Endodermal cell (in vitro differentiated cells): ENCODE data around the gene ZFAND2B. TPM values are rescaled to one million over a fixed set of nuclear protein-coding genes. Genes with fewer than 3 reads are reported as not detected.

Experiments used
- DNase-seq: peaks from one replicate; pipeline ENCODE4 v3.0.0-alpha.2; 2017
- H3K27ac ChIP-seq: 2 replicates; pipeline ENCODE4 v1.5.1; 2013; ENCODE audit warnings: mild to moderate bottlenecking, low read depth, low read length, moderate library complexity
- H3K27me3 ChIP-seq: 2 replicates; pipeline ENCODE4 v1.6.1; 2013; ENCODE audit warnings: mild to moderate bottlenecking, low read length, moderate library complexity; ENCODE audit not compliant: insufficient read depth, control insufficient read depth, poor library complexity, severe bottlenecking
- H3K36me3 ChIP-seq: 2 replicates; pipeline ENCODE4 v1.7.0; 2013; ENCODE audit warnings: mild to moderate bottlenecking, low read length, moderate library complexity; ENCODE audit not compliant: control insufficient read depth, insufficient read depth
- H3K4me1 ChIP-seq: one replicate; pipeline ENCODE4 v1.7.0; 2013; ENCODE audit warnings: low read length; ENCODE audit not compliant: control insufficient read depth, insufficient read depth
- H3K4me3 ChIP-seq: 2 replicates; pipeline ENCODE4 v1.5.1; 2013; ENCODE audit warnings: mild to moderate bottlenecking, low read length, moderate library complexity
- H3K9ac ChIP-seq: 2 replicates; pipeline ENCODE4 v1.6.1; 2013; ENCODE audit warnings: mild to moderate bottlenecking, low read length, moderate library complexity; ENCODE audit not compliant: poor library complexity, severe bottlenecking; ENCODE audit errors: extremely low read depth
- H3K9me3 ChIP-seq: 2 replicates; pipeline ENCODE4 v1.6.1; 2013; ENCODE audit warnings: mild to moderate bottlenecking, low read length, moderate library complexity; ENCODE audit not compliant: control insufficient read depth
- H3K27ac Mint-ChIP-seq: 2 replicates; pipeline ENCODE4 v1.8.0; 2020; ENCODE audit warnings: mixed read lengths
- H3K27me3 Mint-ChIP-seq: 2 replicates; pipeline ENCODE4 v1.8.0; 2021; ENCODE audit warnings: mild to moderate bottlenecking, mixed read lengths; ENCODE audit not compliant: insufficient read depth
- H3K36me3 Mint-ChIP-seq: 2 replicates; pipeline ENCODE4 v1.8.0; 2020; ENCODE audit warnings: low read depth, mixed read lengths
- H3K4me1 Mint-ChIP-seq: 2 replicates; pipeline ENCODE4 v1.8.0; 2020; ENCODE audit warnings: mixed read lengths
- H3K4me3 Mint-ChIP-seq: 2 replicates; pipeline ENCODE4 v1.8.0; 2020; ENCODE audit warnings: mild to moderate bottlenecking, moderate library complexity, mixed read lengths
- H3K9me3 Mint-ChIP-seq: 2 replicates; pipeline ENCODE4 v1.8.0; 2020; ENCODE audit warnings: mild to moderate bottlenecking, mixed read lengths
- WGBS, 2 experiments: methylation state at CpG; one replicate each; pipeline versions ENCODE4 v1.1.5 to v1.1.7; 2013; ENCODE audit warnings: missing lambda C conversion rate in 2 of 2, mixed read lengths in 1 of 2; ENCODE audit not compliant: insufficient coverage in 1 of 2, insufficient read length in 1 of 2; 5-methylcytosine and 5-hydroxymethylcytosine counted together
- total RNA-seq, 2 donors: library from RNA; stranded (reverse); fragmentation: NEBNext Ultra II Directional in 1 of 2; extraction: Animal tissue kit (Norgen Biotek cat#: 25700) in 1 of 2; gene quantifications; 2 replicates in 1 of 2; 3 replicates in 1 of 2; pipeline ENCODE4 v1.2.1, GENCODE V29; 2021
- TF ChIP-seq, protein P1 (sequence below): fragments of 200-600 bp; sonication (generic); conservative IDR thresholded peaks from 2 replicates; pipeline ENCODE4 v1.5.0; 2021; ENCODE audit warnings: antibody characterized with exemption, mild to moderate bottlenecking

The ZFAND2B gene
- total RNA-seq, 2 donors from 2014 or later: 21.7 to 22.5 TPM

DNA sequence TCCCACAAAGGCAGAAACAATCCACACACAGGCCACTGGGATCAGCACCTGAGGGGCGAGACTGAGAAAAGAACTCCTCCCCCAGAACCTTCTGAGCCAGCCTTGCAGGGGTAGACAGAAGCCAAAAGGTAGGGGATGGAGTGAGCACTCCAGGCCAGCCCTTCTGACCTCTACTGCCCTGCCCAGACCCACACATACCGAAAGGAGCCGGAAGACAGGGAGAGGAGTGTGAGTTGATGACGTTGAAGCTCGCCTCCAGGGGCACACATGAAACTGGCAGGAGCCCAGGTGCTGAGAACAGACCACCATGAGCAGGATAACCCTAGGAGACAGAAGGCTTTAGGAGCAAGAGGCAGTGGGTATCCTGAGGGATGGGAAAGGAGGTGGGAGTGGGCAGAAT, 38.6 kb upstream of the ZFAND2B start:
- H3K27ac Mint-ChIP-seq: no peak overlapping the region
- no peak overlapping the region for H3K4me3 ChIP-seq
- no peaks in the 10 kb centered on the region for H3K9me3 Mint-ChIP-seq
- peaks cover 3% of the 10 kb centered on the region for H3K4me1 ChIP-seq
- H3K4me1 Mint-ChIP-seq: peaks cover 2% of the 10 kb centered on the region
- H3K9ac ChIP-seq: no peak overlapping the region
- no peaks in the 10 kb centered on the region for H3K9me3 ChIP-seq
- WGBS, 2 experiments: 64 to 67% methylated on average over 3 to 5 of the region's 5 CpGs
- TF ChIP-seq, protein P1, sequence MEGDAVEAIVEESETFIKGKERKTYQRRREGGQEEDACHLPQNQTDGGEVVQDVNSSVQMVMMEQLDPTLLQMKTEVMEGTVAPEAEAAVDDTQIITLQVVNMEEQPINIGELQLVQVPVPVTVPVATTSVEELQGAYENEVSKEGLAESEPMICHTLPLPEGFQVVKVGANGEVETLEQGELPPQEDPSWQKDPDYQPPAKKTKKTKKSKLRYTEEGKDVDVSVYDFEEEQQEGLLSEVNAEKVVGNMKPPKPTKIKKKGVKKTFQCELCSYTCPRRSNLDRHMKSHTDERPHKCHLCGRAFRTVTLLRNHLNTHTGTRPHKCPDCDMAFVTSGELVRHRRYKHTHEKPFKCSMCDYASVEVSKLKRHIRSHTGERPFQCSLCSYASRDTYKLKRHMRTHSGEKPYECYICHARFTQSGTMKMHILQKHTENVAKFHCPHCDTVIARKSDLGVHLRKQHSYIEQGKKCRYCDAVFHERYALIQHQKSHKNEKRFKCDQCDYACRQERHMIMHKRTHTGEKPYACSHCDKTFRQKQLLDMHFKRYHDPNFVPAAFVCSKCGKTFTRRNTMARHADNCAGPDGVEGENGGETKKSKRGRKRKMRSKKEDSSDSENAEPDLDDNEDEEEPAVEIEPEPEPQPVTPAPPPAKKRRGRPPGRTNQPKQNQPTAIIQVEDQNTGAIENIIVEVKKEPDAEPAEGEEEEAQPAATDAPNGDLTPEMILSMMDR: no peak
- peaks cover 10% of the 10 kb centered on the region for H3K36me3 ChIP-seq
- H3K27ac ChIP-seq: no peak overlapping the region
- peaks cover under 1% of the 10 kb centered on the region for H3K36me3 Mint-ChIP-seq
- no peak overlapping the region for H3K4me3 Mint-ChIP-seq
- H3K27me3 ChIP-seq: peaks cover 6% of the 10 kb centered on the region
- no peak for DNase-seq
- peaks cover 21% of the 10 kb centered on the region for H3K27me3 Mint-ChIP-seq

DNA sequence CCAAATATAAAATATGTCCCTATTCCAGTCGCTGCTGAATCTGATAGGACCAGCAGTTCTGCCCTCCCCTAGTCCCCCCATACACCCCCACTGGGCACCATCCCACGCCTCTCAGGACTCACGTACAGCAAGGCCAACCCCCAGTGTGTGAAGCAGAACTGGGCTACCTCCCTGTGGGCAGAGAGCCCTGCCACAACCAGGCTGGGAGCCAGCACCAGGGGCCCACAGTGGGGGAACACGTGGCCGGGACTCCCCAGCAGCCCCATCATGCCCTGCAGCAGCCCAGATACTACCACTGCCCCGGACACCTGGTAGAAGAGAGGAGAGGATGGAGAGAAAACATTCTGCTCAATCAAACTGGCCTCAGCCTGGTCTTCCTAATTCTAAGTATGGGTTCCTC, 38.1 kb upstream of the ZFAND2B start:
- Mint-ChIP-seq H3K9me3 (no peaks in the 10 kb centered on the region), H3K4me1 (peaks cover 2% of the 10 kb centered on the region), H3K4me3 (no peak overlapping the region), H3K27me3 (peaks cover 17% of the 10 kb centered on the region), H3K36me3 (peaks cover 5% of the 10 kb centered on the region), H3K27ac (no peak overlapping the region)
- no peak overlapping the region for H3K9ac ChIP-seq
- no peak overlapping the region for H3K27ac ChIP-seq
- TF ChIP-seq, protein P1: no peak
- H3K4me1 ChIP-seq: peaks cover 3% of the 10 kb centered on the region
- DNase-seq: no peak
- no peaks in the 10 kb centered on the region for H3K9me3 ChIP-seq
- WGBS, 2 experiments: 78% methylated on average over 6 of the region's 6 CpGs; no CpG with 5 or more reads in 1 of the 2 experiments
- H3K4me3 ChIP-seq: no peak overlapping the region
- peaks cover 14% of the 10 kb centered on the region for H3K36me3 ChIP-seq
- peaks cover under 1% of the 10 kb centered on the region for H3K27me3 ChIP-seq

DNA sequence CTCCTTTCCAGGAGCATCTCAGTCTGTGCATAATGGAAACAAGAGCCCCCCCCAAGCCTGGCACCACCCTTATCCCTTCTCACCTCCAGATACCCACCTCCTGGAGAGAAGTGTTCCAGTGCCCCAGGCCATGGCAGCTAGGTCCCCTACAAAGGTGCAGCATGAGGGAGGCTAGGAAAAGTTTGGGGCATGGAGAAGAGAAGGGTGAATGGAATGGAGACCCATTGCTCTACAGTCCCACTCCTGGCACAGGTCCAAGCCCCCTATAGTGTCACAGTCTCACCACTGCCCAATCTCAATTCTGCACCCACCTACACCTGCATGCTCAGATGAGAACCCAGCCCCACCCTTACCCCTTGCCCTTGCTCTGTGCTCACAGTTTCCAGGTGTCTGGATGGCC, 37.6 kb upstream of the ZFAND2B start:
- TF ChIP-seq, protein P1: no peak
- Histone ChIP-seq H3K27me3 (no peaks in the 10 kb centered on the region), H3K4me1 (peaks cover 3% of the 10 kb centered on the region), H3K9me3 (no peaks in the 10 kb centered on the region), H3K4me3 (no peak overlapping the region), H3K36me3 (peaks cover 18% of the 10 kb centered on the region), H3K9ac (no peak overlapping the region), H3K27ac (no peak overlapping the region)
- H3K4me3 Mint-ChIP-seq: no peak overlapping the region
- H3K36me3 Mint-ChIP-seq: peaks cover 6% of the 10 kb centered on the region
- no peak overlapping the region for H3K27ac Mint-ChIP-seq
- DNase-seq: no peak
- H3K4me1 Mint-ChIP-seq: peaks cover 2% of the 10 kb centered on the region
- peaks cover 14% of the 10 kb centered on the region for H3K27me3 Mint-ChIP-seq
- H3K9me3 Mint-ChIP-seq: no peaks in the 10 kb centered on the region
